Natural killer cell (primary cell): ENCODE measurements around the gene HEPACAM2. TPM values are rescaled to one million over a fixed set of nuclear protein-coding genes. Genes with fewer than 3 reads are reported as not detected.

Source experiments
- ATAC-seq, 3 donors: fragments of 150-1000 bp in 2 of 3; fragments of 200-7000 bp in 1 of 3; cut with Tn5 transposase; 1 replicate in 1 of 3; 2 replicates in 2 of 3; pipeline ENCODE4 v1.10.0; 2021; ENCODE audit warnings: mild to moderate bottlenecking in 2 of 3, moderate library complexity in 2 of 3
- DNase-seq, 2 donors: peaks; one replicate each; pipeline versions ENCODE4 v3.0.0 to v3.0.0-alpha.2; 2013 to 2021; ENCODE audit warnings: mixed read lengths in 1 of 2
- H3K27ac ChIP-seq: one replicate; pipeline ENCODE4 v1.5.1; 2013; ENCODE audit warnings: mild to moderate bottlenecking, low read length
- H3K27me3 ChIP-seq: one replicate; pipeline ENCODE4 v1.6.1; 2013; ENCODE audit warnings: low read length; ENCODE audit not compliant: control insufficient read depth, insufficient read depth
- H3K36me3 ChIP-seq: one replicate; pipeline ENCODE4 v1.6.1; 2013; ENCODE audit warnings: low read length; ENCODE audit not compliant: control insufficient read depth, insufficient read depth
- H3K4me1 ChIP-seq: one replicate; pipeline ENCODE4 v1.6.1; 2013; ENCODE audit warnings: low read length; ENCODE audit not compliant: control insufficient read depth, insufficient read depth
- H3K4me3 ChIP-seq: one replicate; pipeline ENCODE4 v1.5.1; 2013; ENCODE audit warnings: low read length
- H3K9me3 ChIP-seq: one replicate; pipeline ENCODE4 v1.6.1; 2013; ENCODE audit warnings: low read length; ENCODE audit not compliant: control insufficient read depth, insufficient read depth
- H3K27ac Mint-ChIP-seq, 2 donors: one replicate each; pipeline ENCODE4 v1.8.0; 2022; ENCODE audit warnings: mild to moderate bottlenecking in 2 of 2, mixed read lengths in 2 of 2, moderate library complexity in 1 of 2
- H3K27me3 Mint-ChIP-seq, 2 donors: one replicate each; pipeline ENCODE4 v1.8.0; 2022; ENCODE audit warnings: low read depth in 2 of 2, mixed read lengths in 2 of 2
- H3K36me3 Mint-ChIP-seq: one replicate; pipeline ENCODE4 v1.8.0; 2022; ENCODE audit warnings: mixed read lengths
- H3K4me1 Mint-ChIP-seq, 2 donors: one replicate each; pipeline ENCODE4 v1.8.0; 2022; ENCODE audit warnings: mixed read lengths in 2 of 2
- H3K4me3 Mint-ChIP-seq: one replicate; pipeline ENCODE4 v1.8.0; 2022; ENCODE audit warnings: mild to moderate bottlenecking, moderate library complexity, mixed read lengths
- H3K9me3 Mint-ChIP-seq, 2 donors: one replicate each; pipeline ENCODE4 v1.8.0; 2022; ENCODE audit warnings: mixed read lengths in 2 of 2
- CTCF ChIP-seq: fragments of 200-600 bp; IDR thresholded peaks from one replicate; pipeline ENCODE4 v1.8.0; 2022; ENCODE audit warnings: antibody characterized with exemption
- WGBS: methylation state at CpG from one replicate; pipeline ENCODE4 v1.1.7; 2013; ENCODE audit warnings: missing lambda C conversion rate; ENCODE audit not compliant: insufficient coverage; 5-methylcytosine and 5-hydroxymethylcytosine counted together
- intact Hi-C: fragments of 100-400 bp; cut with micrococcal nuclease; formaldehyde crosslinking; loops from one replicate; pipeline ENCODE4 v1.14.2; 2022
- total RNA-seq, 4 donors: library from RNA; stranded (reverse); fragments of 120-200 nt in 1 of 4; gene quantifications; one replicate each; pipeline versions ENCODE4 v1.2.3 to v1.2.4, GENCODE V29; 2013 to 2022

HEPACAM2 gene
- total RNA-seq, 3 donors from 2014 or later (not counting 1 experiment from before 2014, with no cell fraction given) = not detected

GRCh38 chr7:93212881-93213280 lies 13.4 kb downstream of the HEPACAM2 start:
- H3K27me3 Mint-ChIP-seq = peaks cover 30 to 66% of the 10 kb centered on the region in 2 donors
- H3K27ac ChIP-seq = no peak overlapping the region
- no peaks in the 10 kb centered on the region for H3K36me3 ChIP-seq
- no peaks in the 10 kb centered on the region for H3K4me1 Mint-ChIP-seq
- no peak for ATAC-seq
- no peaks in the 10 kb centered on the region for H3K4me1 ChIP-seq
- H3K27ac Mint-ChIP-seq = no peak overlapping the region
- no peak for DNase-seq
- no peak overlapping the region for H3K4me3 Mint-ChIP-seq
- TF ChIP-seq CTCF = no peak
- H3K4me3 ChIP-seq = no peak overlapping the region
- no peaks in the 10 kb centered on the region for H3K9me3 Mint-ChIP-seq
- intact Hi-C loops = no loop called here
- no peaks in the 10 kb centered on the region for H3K36me3 Mint-ChIP-seq
- WGBS = no CpG with 5 or more reads among the region's 1 CpG
- no peaks in the 10 kb centered on the region for H3K9me3 ChIP-seq
- H3K27me3 ChIP-seq = peaks cover 7% of the 10 kb centered on the region

GRCh38 chr7:93211228-93211818 lies 14.9 kb downstream of the HEPACAM2 start:
- H3K36me3 ChIP-seq = no peaks in the 10 kb centered on the region
- DNase-seq (no peak), ATAC-seq (no peak)
- H3K4me3 Mint-ChIP-seq = no peak overlapping the region
- no peak overlapping the region for H3K27ac Mint-ChIP-seq
- no peaks in the 10 kb centered on the region for H3K36me3 Mint-ChIP-seq
- H3K27me3 Mint-ChIP-seq = peaks cover 28 to 64% of the 10 kb centered on the region in 2 donors
- intact Hi-C loops = no loop called here
- H3K27me3 ChIP-seq = peaks cover 7% of the 10 kb centered on the region
- H3K27ac ChIP-seq = no peak overlapping the region
- WGBS = 89% methylated on average over 5 of the region's 5 CpGs
- H3K4me1 ChIP-seq = no peaks in the 10 kb centered on the region
- no peaks in the 10 kb centered on the region for H3K4me1 Mint-ChIP-seq
- no peak overlapping the region for H3K4me3 ChIP-seq
- H3K9me3 ChIP-seq = no peaks in the 10 kb centered on the region
- no peak for TF ChIP-seq CTCF
- no peaks in the 10 kb centered on the region for H3K9me3 Mint-ChIP-seq

- Mint-ChIP-seq H3K9me3 (no peaks in the 10 kb centered on the region), H3K36me3 (no peaks in the 10 kb centered on the region), H3K4me1 (no peaks in the 10 kb centered on the region), H3K4me3 (no peak overlapping the region), H3K27ac (no peak overlapping the region), H3K27me3 (peaks cover 18 to 24% of the 10 kb centered on the region in 2 donors)
- WGBS = 65% methylated on average over 2 of the region's 2 CpGs
- intact Hi-C loops = no loop called here
- ATAC-seq (no peak), DNase-seq (no peak)
- Histone ChIP-seq H3K9me3 (no peaks in the 10 kb centered on the region), H3K36me3 (no peaks in the 10 kb centered on the region), H3K4me1 (no peaks in the 10 kb centered on the region), H3K4me3 (no peak overlapping the region), H3K27me3 (peaks cover 2% of the 10 kb centered on the region), H3K27ac (no peak overlapping the region)
- TF ChIP-seq CTCF = no peak
These were observed 21.2 kb downstream of the HEPACAM2 start for GRCh38 chr7:93205046-93205445.

GRCh38 chr7:93203496-93203895 lies 22.8 kb downstream of the HEPACAM2 start:
- Mint-ChIP-seq H3K4me1 (no peaks in the 10 kb centered on the region), H3K9me3 (no peaks in the 10 kb centered on the region), H3K36me3 (no peaks in the 10 kb centered on the region), H3K4me3 (no peak overlapping the region), H3K27me3 (peaks cover 18 to 31% of the 10 kb centered on the region in 2 donors), H3K27ac (no peak overlapping the region)
- no peaks in the 10 kb centered on the region for H3K27me3 ChIP-seq
- no peaks in the 10 kb centered on the region for H3K4me1 ChIP-seq
- TF ChIP-seq CTCF = no peak
- no peak for ATAC-seq
- no peak for DNase-seq
- no peak overlapping the region for H3K27ac ChIP-seq
- 98% methylated on average over 3 of the region's 3 CpGs for WGBS
- intact Hi-C loops = no loop called here
- H3K9me3 ChIP-seq = no peaks in the 10 kb centered on the region
- no peak overlapping the region for H3K4me3 ChIP-seq
- H3K36me3 ChIP-seq = no peaks in the 10 kb centered on the region
